ENCODE results near the gene MORN1. TPM values are rescaled to one million over a fixed set of nuclear protein-coding genes. Genes with fewer than 3 reads are reported as not detected.

Gene MORN1
- polyA plus RNA-seq, 1 donor: 10.3 TPM

- no peaks in the 10 kb centered on the region for H3K9me3 ChIP-seq (ENCODE audit: control insufficient read depth, low read depth, low read length)
- peaks cover 45% of the 10 kb centered on the region for H3K36me3 ChIP-seq (ENCODE audit: control insufficient read depth, insufficient read depth, low read length)
- DNase-seq: peak in 1 of 2 donors; percentile 20
- H3K27me3 ChIP-seq (ENCODE audit: control insufficient read depth, insufficient read depth, low read length): no peaks in the 10 kb centered on the region
- H3K27ac ChIP-seq (ENCODE audit: low read length): peak overlapping the region; percentile 84
- WGBS (ENCODE audit: insufficient coverage, low lambda C conversion rate): no CpG with 5 or more reads among the region's 62 CpGs
- H3K4me1 ChIP-seq (ENCODE audit: control insufficient read depth, insufficient read depth, low read length): peaks cover 17% of the 10 kb centered on the region
- H3K4me3 ChIP-seq (ENCODE audit: low read length): peak overlapping the region; percentile 64
Measured at GRCh38 chr1:2391931-2392509, 666 bp upstream of the MORN1 start.

- no peak for DNase-seq
- H3K27ac ChIP-seq (ENCODE audit: low read length): no peak overlapping the region
- 96% methylated on average over 3 of the region's 7 CpGs for WGBS (ENCODE audit: insufficient coverage, low lambda C conversion rate)
- H3K9me3 ChIP-seq (ENCODE audit: control insufficient read depth, low read depth, low read length): no peaks in the 10 kb centered on the region
- no peaks in the 10 kb centered on the region for H3K27me3 ChIP-seq (ENCODE audit: control insufficient read depth, insufficient read depth, low read length)
- H3K4me3 ChIP-seq (ENCODE audit: low read length): no peak overlapping the region
- peaks cover 17% of the 10 kb centered on the region for H3K4me1 ChIP-seq (ENCODE audit: control insufficient read depth, insufficient read depth, low read length)
- peaks cover 26% of the 10 kb centered on the region for H3K36me3 ChIP-seq (ENCODE audit: control insufficient read depth, insufficient read depth, low read length)
Measured at GRCh38 chr1:2389644-2390043, 1.7 kb downstream of the MORN1 start.

GRCh38 chr1:2388004-2388913, 3.1 kb downstream of the MORN1 start:
- peaks cover 23% of the 10 kb centered on the region for H3K36me3 ChIP-seq (ENCODE audit: control insufficient read depth, insufficient read depth, low read length)
- no peak for DNase-seq
- H3K4me3 ChIP-seq (ENCODE audit: low read length): no peak overlapping the region
- H3K27me3 ChIP-seq (ENCODE audit: control insufficient read depth, insufficient read depth, low read length): no peaks in the 10 kb centered on the region
- no peak overlapping the region for H3K27ac ChIP-seq (ENCODE audit: low read length)
- H3K9me3 ChIP-seq (ENCODE audit: control insufficient read depth, low read depth, low read length): no peaks in the 10 kb centered on the region
- H3K4me1 ChIP-seq (ENCODE audit: control insufficient read depth, insufficient read depth, low read length): peaks cover 12% of the 10 kb centered on the region
- 100% methylated on average over 8 of the region's 32 CpGs for WGBS (ENCODE audit: insufficient coverage, low lambda C conversion rate)

- H3K4me1 ChIP-seq (ENCODE audit: control insufficient read depth, insufficient read depth, low read length): peaks cover 7% of the 10 kb centered on the region
- no peaks in the 10 kb centered on the region for H3K27me3 ChIP-seq (ENCODE audit: control insufficient read depth, insufficient read depth, low read length)
- H3K36me3 ChIP-seq (ENCODE audit: control insufficient read depth, insufficient read depth, low read length): peaks cover 19% of the 10 kb centered on the region
- no peak overlapping the region for H3K27ac ChIP-seq (ENCODE audit: low read length)
- DNase-seq: no peak
- H3K4me3 ChIP-seq (ENCODE audit: low read length): no peak overlapping the region
- WGBS (ENCODE audit: insufficient coverage, low lambda C conversion rate): no CpG with 5 or more reads among the region's 30 CpGs
- no peaks in the 10 kb centered on the region for H3K9me3 ChIP-seq (ENCODE audit: control insufficient read depth, low read depth, low read length)
Measured at GRCh38 chr1:2386636-2387611, 4.4 kb downstream of the MORN1 start.

- Histone ChIP-seq H3K4me1 (ENCODE audit: control insufficient read depth, insufficient read depth, low read length) (peaks cover 13% of the 10 kb centered on the region), H3K4me3 (ENCODE audit: low read length) (no peak overlapping the region), H3K27me3 (ENCODE audit: control insufficient read depth, insufficient read depth, low read length) (no peaks in the 10 kb centered on the region), H3K36me3 (ENCODE audit: control insufficient read depth, insufficient read depth, low read length) (peaks cover 19% of the 10 kb centered on the region), H3K9me3 (ENCODE audit: control insufficient read depth, low read depth, low read length) (no peaks in the 10 kb centered on the region), H3K27ac (ENCODE audit: low read length) (no peak overlapping the region)
- no peak for DNase-seq
- no CpG with 5 or more reads among the region's 19 CpGs for WGBS (ENCODE audit: insufficient coverage, low lambda C conversion rate)
Measured at GRCh38 chr1:2385606-2386280, 5.6 kb downstream of the MORN1 start.

GRCh38 chr1:2384941-2385481, 6.3 kb downstream of the MORN1 start:
- H3K27ac ChIP-seq (ENCODE audit: low read length): no peak overlapping the region
- H3K9me3 ChIP-seq (ENCODE audit: control insufficient read depth, low read depth, low read length): no peaks in the 10 kb centered on the region
- DNase-seq: no peak
- no CpG with 5 or more reads among the region's 41 CpGs for WGBS (ENCODE audit: insufficient coverage, low lambda C conversion rate)
- H3K27me3 ChIP-seq (ENCODE audit: control insufficient read depth, insufficient read depth, low read length): no peaks in the 10 kb centered on the region
- H3K4me1 ChIP-seq (ENCODE audit: control insufficient read depth, insufficient read depth, low read length): peaks cover 8% of the 10 kb centered on the region
- H3K4me3 ChIP-seq (ENCODE audit: low read length): no peak overlapping the region
- H3K36me3 ChIP-seq (ENCODE audit: control insufficient read depth, insufficient read depth, low read length): peaks cover 19% of the 10 kb centered on the region

GRCh38 chr1:2384130-2384860, 7.1 kb downstream of the MORN1 start:
- WGBS (ENCODE audit: insufficient coverage, low lambda C conversion rate): no CpG with 5 or more reads among the region's 21 CpGs
- DNase-seq: no peak
- H3K4me3 ChIP-seq (ENCODE audit: low read length): no peak overlapping the region
- H3K9me3 ChIP-seq (ENCODE audit: control insufficient read depth, low read depth, low read length): no peaks in the 10 kb centered on the region
- H3K27ac ChIP-seq (ENCODE audit: low read length): no peak overlapping the region
- peaks cover 8% of the 10 kb centered on the region for H3K4me1 ChIP-seq (ENCODE audit: control insufficient read depth, insufficient read depth, low read length)
- H3K36me3 ChIP-seq (ENCODE audit: control insufficient read depth, insufficient read depth, low read length): peaks cover 15% of the 10 kb centered on the region
- no peaks in the 10 kb centered on the region for H3K27me3 ChIP-seq (ENCODE audit: control insufficient read depth, insufficient read depth, low read length)

GRCh38 chr1:2383576-2383975, 7.8 kb downstream of the MORN1 start:
- Histone ChIP-seq H3K4me1 (ENCODE audit: control insufficient read depth, insufficient read depth, low read length) (peaks cover 10% of the 10 kb centered on the region), H3K27ac (ENCODE audit: low read length) (no peak overlapping the region), H3K36me3 (ENCODE audit: control insufficient read depth, insufficient read depth, low read length) (peaks cover 15% of the 10 kb centered on the region), H3K9me3 (ENCODE audit: control insufficient read depth, low read depth, low read length) (no peaks in the 10 kb centered on the region), H3K27me3 (ENCODE audit: control insufficient read depth, insufficient read depth, low read length) (no peaks in the 10 kb centered on the region), H3K4me3 (ENCODE audit: low read length) (no peak overlapping the region)
- DNase-seq: no peak
- WGBS (ENCODE audit: insufficient coverage, low lambda C conversion rate): no CpG with 5 or more reads among the region's 14 CpGs

- DNase-seq: peak in 1 of 2 donors; percentile 27
- Histone ChIP-seq H3K36me3 (ENCODE audit: control insufficient read depth, insufficient read depth, low read length) (peaks cover 13% of the 10 kb centered on the region), H3K4me1 (ENCODE audit: control insufficient read depth, insufficient read depth, low read length) (peaks cover 16% of the 10 kb centered on the region), H3K27me3 (ENCODE audit: control insufficient read depth, insufficient read depth, low read length) (no peaks in the 10 kb centered on the region), H3K4me3 (ENCODE audit: low read length) (no peak overlapping the region), H3K27ac (ENCODE audit: low read length) (no peak overlapping the region), H3K9me3 (ENCODE audit: control insufficient read depth, low read depth, low read length) (no peaks in the 10 kb centered on the region)
- WGBS (ENCODE audit: insufficient coverage, low lambda C conversion rate): no CpG with 5 or more reads among the region's 13 CpGs
Measured at GRCh38 chr1:2382621-2383361, 8.6 kb downstream of the MORN1 start.

Measured in large intestine (tissue), 3 donors.